Activated naive CD8-positive, alpha-beta T cell treated with anti-CD3 and anti-CD28 coated beads, Interleukin-2, amount 50 U/mL, for 24 hours (primary cell): ENCODE measurements around the gene TRAF5.
A peak's percentile ranks its signal among the peaks of the same experiment; 100 is the strongest.
"Not testable (repeated sequence)": the region's sequence is repeated elsewhere in the genome, so short reads cannot be mapped to it uniquely, and the experiment has no call there.

Experiments
- ATAC-seq: fragments of 150-1000 bp; cut with Tn5 transposase; one replicate; pipeline ENCODE4 v1.10.0; 2021
- DNase-seq: peaks from one replicate; pipeline ENCODE4 v3.0.0; 2021
- H3K27ac Mint-ChIP-seq: one replicate; pipeline ENCODE4 v1.8.0; 2021; ENCODE audit warnings: mild to moderate bottlenecking, mixed read lengths
- H3K27me3 Mint-ChIP-seq: one replicate; pipeline ENCODE4 v1.8.0; 2021; ENCODE audit warnings: mixed read lengths
- H3K36me3 Mint-ChIP-seq: one replicate; pipeline ENCODE4 v1.8.0; 2021; ENCODE audit warnings: low read depth, mixed read lengths
- H3K4me1 Mint-ChIP-seq: one replicate; pipeline ENCODE4 v1.8.0; 2021; ENCODE audit warnings: mixed read lengths
- H3K4me3 Mint-ChIP-seq: one replicate; pipeline ENCODE4 v1.8.0; 2021; ENCODE audit warnings: mild to moderate bottlenecking, moderate library complexity, mixed read lengths
- H3K9me3 Mint-ChIP-seq: one replicate; pipeline ENCODE4 v1.8.0; 2021; ENCODE audit warnings: mixed read lengths

TRAF5 gene

GRCh38 chr1:211372463-211372862 lies 45.8 kb downstream of the TRAF5 start:
- no peaks in the 10 kb centered on the region for H3K9me3 Mint-ChIP-seq
- H3K4me3 Mint-ChIP-seq, result no peak overlapping the region
- peaks cover 10% of the 10 kb centered on the region for H3K4me1 Mint-ChIP-seq
- peaks cover 26% of the 10 kb centered on the region for H3K36me3 Mint-ChIP-seq
- H3K27ac Mint-ChIP-seq, result peak overlapping the region; percentile 39
- DNase-seq, result no peak
- no peak for ATAC-seq
- no peaks in the 10 kb centered on the region for H3K27me3 Mint-ChIP-seq

GRCh38 chr1:211375146-211375818 lies 48.6 kb downstream of the TRAF5 start:
- DNase-seq (no peak), ATAC-seq (no peak)
- H3K4me1 Mint-ChIP-seq, result peaks cover 36% of the 10 kb centered on the region
- H3K27ac Mint-ChIP-seq, result no peak overlapping the region
- H3K9me3 Mint-ChIP-seq, result no peaks in the 10 kb centered on the region
- no peaks in the 10 kb centered on the region for H3K27me3 Mint-ChIP-seq
- peaks cover 30% of the 10 kb centered on the region for H3K36me3 Mint-ChIP-seq
- no peak overlapping the region for H3K4me3 Mint-ChIP-seq

GRCh38 chr1:211375949-211376348 lies 49.3 kb downstream of the TRAF5 start:
- Mint-ChIP-seq H3K27ac (peak overlapping the region; percentile 3), H3K4me1 (peaks cover 39% of the 10 kb centered on the region), H3K36me3 (peaks cover 30% of the 10 kb centered on the region), H3K27me3 (no peaks in the 10 kb centered on the region), H3K4me3 (no peak overlapping the region), H3K9me3 (no peaks in the 10 kb centered on the region)
- DNase-seq (no peak), ATAC-seq (no peak)

GRCh38 chr1:211376807-211377470 lies 50.3 kb downstream of the TRAF5 start:
- Mint-ChIP-seq H3K27me3 (no peaks in the 10 kb centered on the region), H3K4me3 (no peak overlapping the region), H3K36me3 (peaks cover 28% of the 10 kb centered on the region), H3K9me3 (no peaks in the 10 kb centered on the region), H3K27ac (peak overlapping the region; percentile 25), H3K4me1 (peaks cover 49% of the 10 kb centered on the region)
- DNase-seq, result no peak
- no peak for ATAC-seq

- H3K4me1 Mint-ChIP-seq, result peaks cover 56% of the 10 kb centered on the region
- H3K4me3 Mint-ChIP-seq, result no peak overlapping the region
- H3K27ac Mint-ChIP-seq, result peak overlapping the region; percentile 25
- DNase-seq (no peak), ATAC-seq (no peak)
- H3K36me3 Mint-ChIP-seq, result peaks cover 28% of the 10 kb centered on the region
- H3K9me3 Mint-ChIP-seq, result no peaks in the 10 kb centered on the region
- H3K27me3 Mint-ChIP-seq, result no peaks in the 10 kb centered on the region
Measured at GRCh38 chr1:211377539-211378450, 51.2 kb downstream of the TRAF5 start.

GRCh38 chr1:211378844-211379243 lies 52.2 kb downstream of the TRAF5 start:
- Mint-ChIP-seq H3K27me3 (no peaks in the 10 kb centered on the region), H3K36me3 (peaks cover 30% of the 10 kb centered on the region), H3K27ac (peak overlapping the region; percentile 21), H3K4me1 (peaks cover 67% of the 10 kb centered on the region), H3K4me3 (no peak overlapping the region), H3K9me3 (no peaks in the 10 kb centered on the region)
- DNase-seq, result no peak
- peak; percentile 75 for ATAC-seq

GRCh38 chr1:211379446-211379845 lies 52.8 kb downstream of the TRAF5 start:
- H3K36me3 Mint-ChIP-seq, result peaks cover 30% of the 10 kb centered on the region
- H3K27ac Mint-ChIP-seq, result peak overlapping the region; percentile 5
- H3K9me3 Mint-ChIP-seq, result no peaks in the 10 kb centered on the region
- H3K27me3 Mint-ChIP-seq, result no peaks in the 10 kb centered on the region
- H3K4me1 Mint-ChIP-seq, result peaks cover 68% of the 10 kb centered on the region
- no peak overlapping the region for H3K4me3 Mint-ChIP-seq
- ATAC-seq (no peak), DNase-seq (no peak)

GRCh38 chr1:211381481-211382181 lies 55.0 kb downstream of the TRAF5 start:
- H3K27me3 Mint-ChIP-seq, result no peaks in the 10 kb centered on the region

GRCh38 chr1:211382182-211382713 lies 55.6 kb downstream of the TRAF5 start:
- peak overlapping the region; percentile 98 for H3K27ac Mint-ChIP-seq
- no peak for DNase-seq
- H3K27me3 Mint-ChIP-seq, result no peaks in the 10 kb centered on the region
- peak overlapping the region; percentile 94 for H3K4me3 Mint-ChIP-seq
- no peaks in the 10 kb centered on the region for H3K9me3 Mint-ChIP-seq
- ATAC-seq, result no peak
- H3K36me3 Mint-ChIP-seq, result peaks cover 13% of the 10 kb centered on the region
- peaks cover 60% of the 10 kb centered on the region for H3K4me1 Mint-ChIP-seq

More at GRCh38 chr1:211381481-211382181, 55.0 kb downstream of the TRAF5 start:
- H3K4me1 Mint-ChIP-seq, result peaks cover 65% of the 10 kb centered on the region
- no peak for DNase-seq
- H3K9me3 Mint-ChIP-seq, result no peaks in the 10 kb centered on the region
- H3K4me3 Mint-ChIP-seq, result peak overlapping the region; percentile 94
- H3K36me3 Mint-ChIP-seq, result peaks cover 14% of the 10 kb centered on the region
- peak; percentile 16 for ATAC-seq
- peak overlapping the region; percentile 98 for H3K27ac Mint-ChIP-seq

GRCh38 chr1:211382714-211383480 lies 56.3 kb downstream of the TRAF5 start:
- Mint-ChIP-seq H3K4me1 (peaks cover 54% of the 10 kb centered on the region), H3K36me3 (peaks cover 11% of the 10 kb centered on the region), H3K27ac (peak overlapping the region; percentile 98), H3K9me3 (no peaks in the 10 kb centered on the region), H3K4me3 (peak overlapping the region; percentile 94), H3K27me3 (no peaks in the 10 kb centered on the region)
- ATAC-seq, result peak; percentile 82
- DNase-seq, result peak; percentile 87

GRCh38 chr1:211384524-211384923 lies 57.9 kb downstream of the TRAF5 start:
- ATAC-seq (no peak), DNase-seq (no peak)
- no peak overlapping the region for H3K27ac Mint-ChIP-seq
- no peak overlapping the region for H3K4me3 Mint-ChIP-seq
- peaks cover 39% of the 10 kb centered on the region for H3K4me1 Mint-ChIP-seq
- no peaks in the 10 kb centered on the region for H3K27me3 Mint-ChIP-seq
- H3K36me3 Mint-ChIP-seq, result peaks cover 6% of the 10 kb centered on the region
- no peaks in the 10 kb centered on the region for H3K9me3 Mint-ChIP-seq

GRCh38 chr1:211386921-211387320 lies 60.3 kb downstream of the TRAF5 start:
- ATAC-seq (no peak), DNase-seq (no peak)
- no peak overlapping the region for H3K27ac Mint-ChIP-seq
- peaks cover 19% of the 10 kb centered on the region for H3K4me1 Mint-ChIP-seq
- H3K9me3 Mint-ChIP-seq, result no peaks in the 10 kb centered on the region
- H3K4me3 Mint-ChIP-seq, result no peak overlapping the region
- no peaks in the 10 kb centered on the region for H3K27me3 Mint-ChIP-seq
- H3K36me3 Mint-ChIP-seq, result peaks cover 7% of the 10 kb centered on the region

GRCh38 chr1:211390829-211391228 lies 64.2 kb downstream of the TRAF5 start:
- ATAC-seq, H3K4me3 Mint-ChIP-seq, H3K4me1 Mint-ChIP-seq: not testable (repeated sequence)

More at GRCh38 chr1:211390829-211391228, 64.2 kb downstream of the TRAF5 start:
- not testable (repeated sequence) for H3K27ac Mint-ChIP-seq, H3K36me3 Mint-ChIP-seq, H3K9me3 Mint-ChIP-seq, H3K27me3 Mint-ChIP-seq, DNase-seq
